Lower leg skin (tissue), 3 donors: ENCODE results near the gene JUP.

ENCODE experiments used
- POLR2A ChIP-seq, 2 donors: fragments of 450-650 bp; IDR thresholded peaks; one replicate each; pipeline ENCODE4 v1.6.1; 2016 to 2017; ENCODE audit warnings: antibody characterized with exemption in 2 of 2, mild to moderate bottlenecking in 1 of 2, moderate library complexity in 1 of 2
- TF ChIP-seq, protein P1 (sequence below), 3 donors: fragments of 450-650 bp; IDR thresholded peaks; one replicate each; pipeline ENCODE4 v1.5.1; 2016; ENCODE audit warnings: antibody characterized with exemption in 3 of 3, mild to moderate bottlenecking in 3 of 3, moderate library complexity in 2 of 3

GRCh38 chr17:41722231-41722630 lies 64.3 kb downstream of the JUP start:
- TF ChIP-seq, protein P1, sequence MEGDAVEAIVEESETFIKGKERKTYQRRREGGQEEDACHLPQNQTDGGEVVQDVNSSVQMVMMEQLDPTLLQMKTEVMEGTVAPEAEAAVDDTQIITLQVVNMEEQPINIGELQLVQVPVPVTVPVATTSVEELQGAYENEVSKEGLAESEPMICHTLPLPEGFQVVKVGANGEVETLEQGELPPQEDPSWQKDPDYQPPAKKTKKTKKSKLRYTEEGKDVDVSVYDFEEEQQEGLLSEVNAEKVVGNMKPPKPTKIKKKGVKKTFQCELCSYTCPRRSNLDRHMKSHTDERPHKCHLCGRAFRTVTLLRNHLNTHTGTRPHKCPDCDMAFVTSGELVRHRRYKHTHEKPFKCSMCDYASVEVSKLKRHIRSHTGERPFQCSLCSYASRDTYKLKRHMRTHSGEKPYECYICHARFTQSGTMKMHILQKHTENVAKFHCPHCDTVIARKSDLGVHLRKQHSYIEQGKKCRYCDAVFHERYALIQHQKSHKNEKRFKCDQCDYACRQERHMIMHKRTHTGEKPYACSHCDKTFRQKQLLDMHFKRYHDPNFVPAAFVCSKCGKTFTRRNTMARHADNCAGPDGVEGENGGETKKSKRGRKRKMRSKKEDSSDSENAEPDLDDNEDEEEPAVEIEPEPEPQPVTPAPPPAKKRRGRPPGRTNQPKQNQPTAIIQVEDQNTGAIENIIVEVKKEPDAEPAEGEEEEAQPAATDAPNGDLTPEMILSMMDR (IDR thresholded peaks at IDR 0.05), result no peak
- TF ChIP-seq POLR2A (IDR thresholded peaks at IDR 0.05), result no peak
